Left renal pelvis (tissue), 4 donors: ENCODE measurements around the gene PIP4K2A. TPM values are rescaled to one million over a fixed set of nuclear protein-coding genes. Genes with fewer than 3 reads are reported as not detected.
"Not testable (repeated sequence)": the region's sequence is repeated elsewhere in the genome, so short reads cannot be mapped to it uniquely, and the experiment has no call there.

Experiments used
- DNase-seq, 4 donors: peaks; one replicate each; pipeline ENCODE4 v3.0.0-alpha.2; 2013; ENCODE audit warnings: low read depth in 4 of 4, low spot score in 3 of 4
- polyA plus RNA-seq, 4 donors: library from polyadenylated mRNA; unstranded; fragments of 120-200 nt; gene quantifications; one replicate each; pipeline ENCODE4 v1.2.1, GENCODE V29; 2013; ENCODE audit not compliant: insufficient read length in 4 of 4

Gene PIP4K2A
- polyA plus RNA-seq, 4 donors = 22.6 to 30.6 (median 28.8) TPM

DNA sequence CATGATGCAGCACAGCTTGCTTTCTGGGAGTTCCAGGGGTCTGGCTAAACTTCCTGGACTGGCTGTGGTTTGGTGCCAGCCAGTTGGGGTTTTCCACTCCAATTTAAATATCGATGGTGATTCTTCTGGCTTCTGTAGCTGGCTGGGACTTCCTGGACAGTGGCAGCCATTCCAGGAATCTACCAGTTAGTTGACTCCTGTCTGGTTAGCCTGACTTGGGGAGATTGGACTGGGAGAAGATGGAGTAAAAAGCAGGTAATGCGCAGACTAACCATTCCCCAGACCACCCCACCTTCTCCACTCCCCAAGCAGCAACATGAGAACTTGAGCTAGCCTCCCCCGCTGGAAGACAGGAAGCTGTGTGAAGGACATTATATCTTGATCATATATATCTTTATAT is 6.3 kb upstream of the PIP4K2A start:
- no peak for DNase-seq

DNA sequence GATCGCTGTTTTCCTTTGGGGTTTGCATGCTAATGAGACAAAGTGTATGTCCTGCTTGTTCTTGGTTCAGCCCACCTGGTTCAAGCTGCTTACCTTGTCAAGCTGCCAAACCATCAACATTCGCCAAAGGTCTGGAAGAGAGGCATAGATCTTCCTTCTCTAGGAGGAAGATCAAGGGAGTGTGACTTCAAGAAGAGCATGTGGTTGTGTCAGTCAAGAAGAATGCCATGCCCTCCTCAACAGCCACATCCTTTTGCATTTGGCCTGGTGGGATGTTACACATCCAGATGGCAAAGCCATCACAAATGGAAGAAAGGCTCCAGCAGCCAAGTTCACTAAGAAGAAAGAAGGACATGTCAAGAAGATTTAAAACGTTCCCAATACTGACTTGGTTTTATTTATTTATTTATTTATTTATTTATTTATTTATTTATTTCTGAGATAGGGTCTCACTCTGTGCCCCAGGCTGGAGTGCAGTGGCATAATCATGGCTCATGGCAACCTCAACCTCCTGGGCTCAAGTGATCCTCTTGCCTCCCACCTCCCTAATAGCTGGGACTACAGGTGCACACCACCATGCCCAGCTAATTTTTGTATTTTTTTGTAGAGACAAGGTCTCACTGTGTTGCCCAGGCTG is 5.1 kb upstream of the PIP4K2A start:
- DNase-seq = no peak

DNA sequence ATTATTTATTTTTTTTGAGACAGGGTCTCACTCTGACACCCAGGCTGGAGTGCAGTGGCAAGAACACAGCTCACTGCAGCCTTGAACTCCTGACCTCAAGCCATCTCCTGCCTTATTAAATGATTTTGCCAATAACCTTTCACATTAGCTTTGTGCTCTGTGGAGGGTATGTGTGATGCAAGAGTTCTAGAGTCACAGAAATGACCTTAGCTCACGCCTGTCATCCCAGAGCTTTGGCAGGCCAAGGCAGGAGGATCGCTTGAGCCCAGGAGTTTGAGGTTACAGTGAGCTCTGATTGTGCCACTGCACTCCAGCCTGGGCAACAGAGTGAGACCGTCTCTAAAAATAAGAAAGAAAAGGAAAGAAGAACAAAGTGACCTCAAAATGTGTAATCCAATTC is 4.3 kb upstream of the PIP4K2A start:
- not testable (repeated sequence) for DNase-seq

DNA sequence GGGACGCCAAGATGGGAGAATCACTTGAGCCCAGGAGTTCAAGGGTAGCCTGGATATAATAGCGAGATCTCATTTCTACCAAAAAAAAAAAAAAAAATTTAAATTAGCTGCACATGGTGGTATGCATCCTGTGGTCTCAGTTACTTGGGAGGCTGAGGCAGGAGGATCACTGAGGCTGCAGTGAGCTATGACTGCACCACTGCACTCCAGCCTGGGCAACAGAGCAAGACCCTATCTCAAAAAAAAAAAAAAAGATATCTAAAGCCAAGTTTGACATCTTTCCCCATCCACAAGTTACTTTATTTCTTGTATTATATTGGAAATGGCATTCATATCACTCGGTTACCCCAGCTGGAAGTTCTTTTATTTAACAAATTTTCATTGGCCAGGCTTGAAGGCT is 3.4 kb upstream of the PIP4K2A start:
- no peak for DNase-seq

DNA sequence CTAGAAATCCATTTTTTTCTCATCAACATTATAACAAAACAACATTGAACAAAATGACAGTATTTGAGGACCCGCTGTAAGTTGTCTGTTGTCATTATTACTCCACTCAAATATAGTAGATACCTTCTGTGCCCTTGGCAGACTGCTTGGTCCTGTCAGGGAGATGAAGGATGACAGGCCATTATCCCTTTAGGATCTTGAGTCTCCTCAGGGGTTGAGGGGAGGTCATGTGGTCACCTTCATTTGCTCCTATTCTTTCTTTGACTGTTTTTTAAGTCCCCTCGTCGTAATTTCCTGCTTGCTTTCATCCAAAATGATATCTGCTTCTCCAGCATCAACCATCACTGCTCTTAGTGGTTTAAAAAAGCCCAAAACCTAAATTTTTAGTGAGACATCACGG is 2.6 kb upstream of the PIP4K2A start:
- no peak for DNase-seq

DNA sequence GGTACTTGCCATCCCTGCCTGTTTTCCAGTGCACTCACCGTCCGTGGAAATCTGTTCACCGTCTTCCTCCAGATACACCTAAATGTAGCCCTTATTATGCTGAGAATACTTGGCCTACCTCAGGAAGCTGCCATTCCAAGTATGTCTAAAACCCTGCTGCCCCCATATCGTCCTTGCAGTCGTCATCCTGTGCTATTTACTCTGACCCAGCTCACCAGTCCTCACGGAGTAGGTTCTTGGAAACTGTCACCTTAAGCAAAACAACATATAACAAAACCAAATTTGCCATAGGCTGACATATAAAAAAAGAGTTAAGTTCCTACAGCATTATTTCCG is 880 bp upstream of the PIP4K2A start:
- no peak for DNase-seq

DNA sequence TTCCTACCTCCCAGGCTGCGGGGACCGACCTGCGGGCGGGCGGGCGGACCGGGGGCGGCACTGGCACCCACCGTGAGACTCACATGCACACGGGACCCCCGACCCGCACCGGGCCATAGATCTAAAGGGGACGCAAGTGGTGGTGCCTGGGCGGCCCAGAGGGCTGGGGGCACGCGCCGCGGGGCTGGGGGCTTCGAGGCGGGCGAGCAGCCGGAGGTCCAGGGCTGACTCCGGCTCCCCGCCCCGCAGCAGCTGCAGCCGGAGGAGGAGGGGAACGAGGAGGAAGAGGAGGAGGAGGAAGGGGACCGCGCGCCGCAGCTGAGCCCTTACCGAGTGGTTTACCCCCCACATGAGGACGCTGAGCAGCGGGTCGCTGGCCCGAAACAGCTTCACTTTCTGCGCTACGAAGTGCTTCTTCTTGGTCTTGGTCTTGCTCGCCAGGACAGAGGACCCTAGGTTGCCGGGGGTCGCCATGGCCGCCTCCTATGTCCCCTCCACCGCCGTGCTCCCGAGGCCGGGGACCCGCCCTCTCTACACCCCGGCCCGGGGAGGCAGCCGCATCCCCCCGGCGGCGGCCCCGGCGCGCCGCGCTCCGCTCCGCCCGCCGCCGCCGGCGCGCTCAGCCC is 412 bp downstream of the PIP4K2A start:
- DNase-seq = no peak

DNA sequence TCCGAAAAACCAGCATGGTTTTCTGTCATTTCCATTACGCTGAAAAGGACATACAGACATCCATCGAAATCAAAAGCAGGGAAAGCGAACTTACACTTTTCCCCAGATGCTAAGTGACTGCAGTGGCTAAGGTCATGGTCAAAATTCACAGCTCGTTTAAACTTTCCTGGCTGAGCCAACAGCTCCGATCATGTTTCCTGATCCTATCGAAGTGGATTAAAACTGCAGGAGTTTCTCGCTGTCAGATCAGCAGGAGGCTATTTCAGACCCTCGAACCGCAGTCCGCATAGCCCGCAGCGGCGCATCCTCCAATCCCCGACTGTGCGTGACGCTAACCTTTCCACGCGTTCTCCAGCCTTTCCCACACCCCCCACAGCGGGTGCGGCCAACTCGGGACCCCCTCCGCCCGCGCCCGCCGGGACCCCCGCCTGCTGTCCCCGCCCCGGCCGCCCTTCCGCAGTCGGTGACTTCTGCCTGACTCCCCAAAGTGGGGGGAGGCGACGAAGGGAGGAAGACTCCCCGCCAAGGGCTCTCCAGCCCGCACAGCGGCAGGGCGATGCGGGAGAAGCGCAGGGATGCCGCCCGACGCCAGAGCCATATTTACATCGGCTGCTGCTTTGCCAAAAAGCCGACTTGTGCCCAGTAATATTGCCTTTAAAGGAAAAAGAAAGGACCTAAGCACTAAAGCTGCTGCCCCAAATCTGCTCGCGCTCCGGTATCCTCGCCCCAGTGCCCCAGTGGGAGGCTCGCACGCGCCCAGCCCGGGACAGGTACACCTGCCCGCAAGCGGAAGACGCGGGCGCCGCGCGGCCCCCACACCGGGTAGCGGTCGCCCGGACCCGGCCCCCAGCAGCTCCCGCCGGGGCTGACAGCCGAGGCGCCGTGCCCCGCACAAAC is 1.2 kb downstream of the PIP4K2A start:
- DNase-seq = no peak

DNA sequence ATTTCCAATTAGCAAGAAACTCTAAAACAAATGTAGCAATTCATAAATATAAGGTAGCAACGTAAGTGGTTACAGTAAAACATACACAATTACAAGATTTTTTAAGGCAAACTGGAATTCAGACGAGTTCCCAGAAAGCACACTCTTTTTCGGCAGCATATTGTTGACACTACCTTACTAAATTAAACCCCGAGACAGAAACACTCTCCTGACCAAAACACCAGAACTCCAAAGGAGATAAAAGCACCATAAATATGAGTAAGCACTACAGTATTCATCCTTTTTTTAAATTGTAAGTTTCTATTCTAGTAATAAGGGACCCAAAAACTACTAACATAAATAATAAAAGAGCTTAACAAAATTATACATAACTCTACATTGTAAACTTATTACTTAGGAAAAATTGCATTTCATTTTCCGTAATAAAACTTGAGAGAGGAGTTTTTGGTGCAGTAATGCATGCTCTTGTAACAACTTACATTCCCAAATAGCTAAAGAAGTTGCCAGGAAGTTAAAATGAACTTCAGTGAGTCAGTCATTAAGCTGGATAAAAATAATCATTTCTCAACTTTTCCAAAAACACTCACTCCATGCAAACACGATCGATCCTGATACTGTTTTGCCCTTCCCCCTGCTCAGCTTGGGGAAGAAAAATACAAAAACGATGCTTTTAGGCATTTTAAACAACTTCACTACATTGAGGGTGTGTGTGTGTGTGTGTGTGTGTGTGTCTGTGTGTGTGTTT is 2.0 kb downstream of the PIP4K2A start:
- no peak for DNase-seq

DNA sequence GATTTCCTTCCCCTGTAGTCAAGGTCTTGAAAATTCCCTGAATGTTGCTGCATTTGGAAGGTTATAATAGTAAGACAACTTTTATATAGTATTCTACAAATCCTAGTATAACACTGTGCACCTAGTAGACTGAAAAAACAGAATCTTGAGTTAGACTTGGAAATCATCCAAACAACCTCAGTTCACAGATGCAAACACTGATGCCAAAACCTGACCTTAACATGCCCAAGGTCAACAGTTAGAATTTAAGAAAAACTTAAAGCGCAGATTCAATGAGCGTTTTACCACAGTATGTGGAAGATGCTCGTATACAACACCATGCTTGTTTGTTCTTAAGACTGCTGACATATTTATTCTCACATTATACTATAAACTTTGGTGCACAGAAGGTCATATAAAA is 3.0 kb downstream of the PIP4K2A start:
- no peak for DNase-seq

DNA sequence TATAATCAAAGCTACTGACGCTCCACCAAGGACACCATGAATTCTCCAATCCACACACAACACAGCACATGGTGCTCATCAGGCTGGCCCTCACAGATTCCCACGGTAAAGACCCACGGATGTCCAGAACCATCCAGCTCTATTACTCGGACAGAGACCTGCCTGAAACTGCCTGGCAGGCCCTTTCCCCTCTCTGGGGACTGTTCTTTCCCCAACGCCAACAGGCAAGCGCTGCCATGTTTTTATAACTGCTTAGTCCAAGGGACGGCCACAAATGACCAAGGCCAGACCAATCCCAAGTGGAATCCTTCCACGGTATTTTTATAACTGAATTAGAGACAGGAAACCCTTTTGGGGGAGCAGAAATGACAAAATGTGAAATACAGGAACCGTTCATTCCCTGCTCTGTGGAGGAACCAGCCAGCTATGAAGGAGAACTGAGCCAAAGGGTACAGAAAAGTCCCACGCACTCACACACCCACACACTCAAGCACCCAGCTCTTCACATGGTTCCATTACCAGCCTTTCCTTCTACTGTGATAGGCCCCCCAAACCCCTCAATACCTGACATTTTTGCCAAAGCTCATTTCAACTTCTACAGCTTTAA is 4.1 kb downstream of the PIP4K2A start:
- DNase-seq = no peak

DNA sequence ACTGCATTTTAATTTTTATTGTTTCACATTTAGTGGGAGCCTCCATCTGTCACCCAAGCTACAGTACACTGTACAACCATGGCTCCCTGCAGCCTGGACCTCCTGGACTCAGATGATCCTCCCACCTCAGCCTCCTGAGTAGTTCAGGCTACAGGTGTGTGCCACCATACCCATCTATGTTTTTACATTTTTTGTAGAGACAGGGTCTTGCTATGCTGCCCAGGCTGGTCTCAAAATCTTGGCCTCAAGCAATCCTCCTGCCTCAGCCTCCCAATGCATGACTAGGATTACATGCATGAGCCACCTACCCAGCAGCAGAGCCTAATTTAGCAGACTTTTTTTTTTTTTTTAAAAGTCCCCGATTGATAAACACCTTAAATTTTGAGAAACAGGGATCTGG is 5.6 kb downstream of the PIP4K2A start:
- no peak for DNase-seq

DNA sequence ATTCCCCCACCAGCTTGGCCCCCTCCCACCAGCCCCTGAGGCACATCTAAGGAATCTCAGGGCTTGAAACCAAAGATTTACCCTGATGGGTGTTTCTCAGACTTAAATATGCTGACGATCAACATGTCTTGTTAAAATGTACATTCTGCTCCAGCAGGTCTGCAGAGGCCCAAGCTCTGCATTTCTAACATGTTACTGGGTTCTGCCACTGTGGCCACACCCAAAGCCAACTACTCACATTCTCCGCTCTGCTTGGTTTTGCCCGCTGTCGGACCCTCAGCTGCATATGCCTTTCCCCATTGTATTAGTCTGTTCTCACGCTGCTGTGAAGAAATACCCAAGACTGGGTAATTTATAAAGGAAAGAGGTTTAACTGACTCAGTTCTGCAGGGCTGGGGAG is 8.9 kb downstream of the PIP4K2A start:
- no peak for DNase-seq

DNA sequence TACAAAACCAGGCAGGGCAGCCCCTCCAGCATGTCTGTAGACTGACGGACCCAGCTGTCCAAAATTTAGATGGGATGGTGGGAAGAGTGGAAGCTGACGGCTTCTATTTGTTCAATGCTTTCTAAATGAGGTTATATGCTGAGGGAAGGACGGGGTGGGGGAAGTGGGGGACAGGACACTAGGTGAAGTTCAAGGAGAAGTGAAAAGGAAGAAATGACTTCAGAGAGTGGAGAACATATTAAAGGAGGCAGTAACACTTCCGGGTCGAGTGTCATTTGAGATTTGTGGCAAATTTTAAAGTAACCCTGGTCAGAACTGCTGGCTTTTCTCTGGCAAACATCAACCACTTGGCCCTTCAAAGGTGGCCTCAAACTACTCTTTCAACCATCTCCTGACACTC is 9.4 kb downstream of the PIP4K2A start:
- no peak for DNase-seq

DNA sequence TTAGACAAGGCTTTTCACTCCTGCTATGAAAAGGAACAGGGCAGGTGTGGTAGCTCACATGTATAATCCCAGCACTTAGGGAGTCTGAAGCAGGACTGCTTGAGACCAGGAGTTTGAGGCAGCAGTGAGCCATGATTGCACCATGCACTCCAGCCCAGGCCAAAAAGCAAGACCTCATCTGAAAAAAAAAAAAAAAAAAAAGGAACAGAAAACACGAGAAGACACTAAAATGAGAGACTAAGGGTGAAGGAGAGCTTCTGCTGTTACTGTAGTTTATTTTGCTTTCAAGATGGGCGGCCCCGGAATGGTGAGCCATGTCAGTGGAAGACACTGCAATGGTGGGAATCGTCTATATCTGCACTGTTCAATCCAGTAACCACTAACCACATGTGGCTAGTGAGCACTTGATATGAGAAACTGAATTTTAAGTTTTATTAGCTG is 9.9 kb downstream of the PIP4K2A start:
- DNase-seq = no peak

DNA sequence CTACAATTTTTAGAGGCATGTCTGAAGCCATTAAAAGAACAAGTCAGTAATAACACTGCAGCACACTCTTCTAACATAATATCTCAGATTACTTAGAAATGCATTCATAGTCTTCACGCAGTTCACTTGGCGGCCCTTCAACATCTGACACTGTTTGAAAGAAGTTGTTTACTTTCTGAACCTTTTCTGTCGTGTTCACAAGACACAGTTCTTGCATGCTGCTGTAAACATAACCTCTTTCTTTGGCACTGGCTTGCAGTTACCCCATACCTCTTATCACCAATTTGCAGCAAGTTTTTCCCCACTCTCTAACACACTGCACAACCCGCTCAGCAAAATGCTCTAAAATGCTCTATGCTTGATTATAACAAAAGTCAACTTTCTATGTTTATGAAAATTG is 12.0 kb downstream of the PIP4K2A start:
- no peak for DNase-seq

DNA sequence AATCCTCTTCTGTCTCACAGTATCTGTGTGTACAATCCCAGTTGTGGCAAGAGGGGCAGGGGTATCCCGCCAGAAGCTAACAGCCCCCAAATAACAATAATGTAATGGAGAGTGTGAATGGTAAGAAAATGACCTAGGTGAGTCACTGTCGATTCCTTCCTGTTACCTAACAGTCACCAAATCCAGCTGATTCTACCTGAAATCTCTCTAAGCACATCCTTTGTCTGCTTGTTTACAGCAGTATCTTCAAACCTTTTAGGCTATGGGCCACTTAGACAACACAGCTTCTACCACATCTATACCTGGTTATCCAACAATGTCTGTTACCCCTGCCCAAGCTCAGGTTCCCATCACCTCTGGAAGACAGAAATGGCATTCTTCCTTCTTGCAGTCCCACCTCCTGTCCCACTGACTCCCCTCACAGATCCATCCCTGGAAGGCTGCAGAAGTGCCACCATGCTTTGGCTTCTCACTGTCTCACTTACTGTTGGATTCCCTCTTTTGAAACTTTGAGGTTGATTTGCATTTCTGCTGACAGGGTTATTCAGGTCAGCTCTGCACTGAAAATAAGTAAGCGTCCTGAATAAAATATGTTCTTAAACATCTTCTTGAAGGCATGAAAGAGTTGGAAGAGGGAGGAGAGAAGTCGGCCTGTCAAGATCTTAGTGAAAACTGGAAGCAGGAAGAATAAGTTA is 13.1 kb downstream of the PIP4K2A start:
- no peak for DNase-seq

DNA sequence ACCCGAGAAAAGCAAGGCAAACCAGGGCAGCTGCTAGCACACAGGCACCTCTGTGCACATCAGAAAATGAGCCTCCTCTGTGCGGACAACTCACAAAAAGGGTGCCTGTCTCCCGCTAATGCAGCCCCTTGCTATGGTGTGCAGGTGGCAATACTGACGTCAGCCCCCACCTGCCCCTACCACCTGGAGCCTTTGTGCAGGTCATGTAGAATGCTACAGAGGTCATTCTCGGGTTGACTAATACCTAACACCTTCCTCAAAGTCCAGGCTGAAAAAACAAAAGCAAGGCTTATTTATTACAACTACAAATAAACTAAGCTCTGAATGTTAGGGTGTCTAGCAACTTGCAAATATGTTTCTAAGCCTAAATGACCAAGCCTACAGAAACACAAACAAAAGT is 13.9 kb downstream of the PIP4K2A start:
- no peak for DNase-seq

DNA sequence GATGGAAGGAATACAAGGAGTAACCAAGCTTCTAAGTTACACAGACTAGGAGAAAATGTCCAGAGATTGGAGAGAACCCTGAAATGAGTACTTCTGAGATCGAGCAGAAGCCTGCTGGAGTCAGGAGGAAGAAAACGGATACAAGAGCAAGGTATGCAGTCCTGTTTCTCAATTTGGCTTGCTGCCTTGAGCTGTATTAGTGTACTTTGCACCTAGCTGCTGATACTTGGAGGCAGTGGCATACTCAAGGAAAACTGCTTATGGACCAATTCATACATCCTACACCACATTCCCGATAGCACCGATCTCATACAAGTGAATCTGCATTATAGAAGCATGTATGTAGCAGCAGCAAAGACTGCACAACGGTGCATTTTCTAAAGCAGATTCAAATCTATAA is 14.4 kb downstream of the PIP4K2A start:
- no peak for DNase-seq

DNA sequence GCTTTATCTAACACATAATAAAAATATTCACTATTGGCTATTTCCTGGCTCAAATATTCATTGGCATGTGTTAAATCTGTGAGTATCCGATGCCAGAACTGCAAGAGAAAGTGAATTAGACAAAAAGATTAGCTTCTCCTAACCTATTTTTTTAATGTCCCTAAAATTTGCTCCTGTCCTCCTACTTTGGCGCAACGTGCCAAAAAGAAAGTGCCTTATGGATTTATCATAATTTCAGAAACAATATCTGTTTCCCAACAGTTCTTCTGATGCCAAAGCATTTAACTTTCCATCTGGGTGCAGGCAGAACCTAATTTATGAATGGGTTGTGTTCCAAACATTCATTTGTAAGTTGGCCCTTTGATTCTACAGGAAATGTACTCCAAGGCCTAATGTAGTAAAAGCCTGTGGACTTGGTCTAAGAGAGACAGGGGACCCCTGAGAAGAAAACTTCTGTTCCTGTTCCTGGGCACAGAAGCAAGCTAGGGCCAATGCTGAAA is 15.4 kb downstream of the PIP4K2A start:
- no peak for DNase-seq
